ENCODE measurements around the gene ARHGAP40. TPM values are rescaled to one million over a fixed set of nuclear protein-coding genes. Genes with fewer than 3 reads are reported as not detected.

ARHGAP40 gene
- total and polyA plus RNA-seq, 2 donors (not counting 3 experiments of a cell fraction or from before 2014, with no cell fraction given), result 0.18 to 0.20 TPM

GRCh38 chr20:38642498-38642897 lies 40.9 kb downstream of the ARHGAP40 start:
- Histone ChIP-seq H3K36me3 (ENCODE audit: control insufficient read depth in 2 of 2, extremely low read depth in 1 of 2, insufficient read depth in 2 of 2, low read length in 2 of 2) (no peaks in the 10 kb centered on the region), H3K4me2 (ENCODE audit: insufficient read depth, low read length) (no peak overlapping the region), H3K27me3 (ENCODE audit: control insufficient read depth in 2 of 2, insufficient read depth in 2 of 2, low read length in 2 of 2) (peaks cover 18 to 20% of the 10 kb centered on the region in 2 experiments), H3K9me1 (replicated peaks; ENCODE audit: control insufficient read depth, extremely low read depth, insufficient read depth, low read length) (no peaks in the 10 kb centered on the region), H3K27ac (ENCODE audit: insufficient read depth, low read depth, low read length) (no peak overlapping the region), H3K9ac (replicated peaks; ENCODE audit: extremely low read depth, insufficient read depth, low read length) (no peak overlapping the region), H3K9me3 (replicated peaks; ENCODE audit: control insufficient read depth, insufficient read depth, low read length) (no peaks in the 10 kb centered on the region), H3K4me3 (replicated peaks in 1 of 3; ENCODE audit: insufficient read depth in 1 of 3, low read depth in 1 of 3, low read length in 3 of 3) (no peak overlapping the region), H2AFZ (ENCODE audit: low read depth, low read length) (no peak overlapping the region), H4K20me1 (replicated peaks; ENCODE audit: control insufficient read depth, extremely low read depth, insufficient read depth, low read length) (no peaks in the 10 kb centered on the region), H3K4me1 (ENCODE audit: control insufficient read depth, extremely low read depth, insufficient read depth, low read length) (no peaks in the 10 kb centered on the region), H3K79me2 (ENCODE audit: control insufficient read depth, insufficient read depth, low read length) (no peaks in the 10 kb centered on the region)
- POLR2A ChIA-PET, result no interaction called here
- FAIRE-seq (no peak), DNase-seq (ENCODE audit: low read depth, low spot score) (no peak)
- no peak for TF ChIP-seq POLR2A (IDR thresholded peaks at IDR 0.05; ENCODE audit: low read depth, low read length)
- BruUV-seq (replicated peaks), result no TSS peak
- dilution Hi-C loops (cut with MboI; ENCODE audit: extremely low pct_ligation_motif_present, low sequenced_read_pairs) (no loop called here), intact Hi-C loops (cut with micrococcal nuclease) (no loop called here)
- CTCF ChIA-PET, result interaction anchor here (1.1 to 2.1 kb wide), 4 partner anchors 9 to 407 kb away, joined by 4 to 8 read pairs (median 5); no protein-coding TSS in a partner anchor

DNA sequence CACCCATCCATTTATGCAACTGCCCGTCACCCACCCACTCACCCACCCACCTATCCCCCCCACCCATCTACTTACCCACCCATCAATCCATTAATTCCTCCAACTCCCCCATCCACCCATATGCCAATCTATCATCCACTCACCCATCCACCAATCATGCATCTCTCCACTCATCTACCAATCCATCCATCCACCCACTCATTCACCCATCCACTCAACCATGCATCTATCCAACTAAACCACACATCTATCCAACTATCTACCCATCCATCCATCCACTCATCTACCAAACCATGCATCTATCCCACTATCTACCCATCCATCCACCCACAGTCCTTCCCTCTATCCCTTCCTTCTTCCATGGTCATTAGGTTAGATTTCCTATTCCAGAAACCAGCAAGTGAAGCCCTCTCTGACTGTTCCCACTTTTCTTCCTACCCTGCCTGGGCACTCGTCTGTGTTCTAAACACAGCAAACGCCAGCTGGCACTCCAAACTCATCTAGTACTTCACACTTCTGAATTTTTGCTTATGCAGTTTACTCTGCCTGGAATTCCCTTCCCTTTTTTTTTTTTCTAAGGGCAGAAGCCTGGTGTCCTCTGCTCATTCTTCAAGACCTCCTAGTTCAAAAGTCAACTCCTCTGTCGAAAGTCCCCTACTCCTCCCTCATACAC lies 43.1 kb downstream of the ARHGAP40 start:
- Histone ChIP-seq H3K4me2 (ENCODE audit: insufficient read depth, low read length) (no peak overlapping the region), H4K20me1 (replicated peaks; ENCODE audit: control insufficient read depth, extremely low read depth, insufficient read depth, low read length) (no peaks in the 10 kb centered on the region), H3K27ac (ENCODE audit: insufficient read depth, low read depth, low read length) (no peak overlapping the region), H3K79me2 (ENCODE audit: control insufficient read depth, insufficient read depth, low read length) (no peaks in the 10 kb centered on the region), H3K4me1 (ENCODE audit: control insufficient read depth, extremely low read depth, insufficient read depth, low read length) (no peaks in the 10 kb centered on the region), H3K9me1 (replicated peaks; ENCODE audit: control insufficient read depth, extremely low read depth, insufficient read depth, low read length) (no peaks in the 10 kb centered on the region), H3K27me3 (ENCODE audit: control insufficient read depth in 2 of 2, insufficient read depth in 2 of 2, low read length in 2 of 2) (peaks cover 20 to 23% of the 10 kb centered on the region in 2 experiments), H2AFZ (ENCODE audit: low read depth, low read length) (no peak overlapping the region), H3K9ac (replicated peaks; ENCODE audit: extremely low read depth, insufficient read depth, low read length) (no peak overlapping the region), H3K36me3 (ENCODE audit: control insufficient read depth in 2 of 2, extremely low read depth in 1 of 2, insufficient read depth in 2 of 2, low read length in 2 of 2) (no peaks in the 10 kb centered on the region), H3K4me3 (replicated peaks in 1 of 3; ENCODE audit: insufficient read depth in 1 of 3, low read depth in 1 of 3, low read length in 3 of 3) (no peak overlapping the region), H3K9me3 (replicated peaks; ENCODE audit: control insufficient read depth, insufficient read depth, low read length) (no peaks in the 10 kb centered on the region)
- DNase-seq (ENCODE audit: low read depth, low spot score), result no peak
- ChIA-PET CTCF (interaction anchor here (0.9 to 2.0 kb wide), 12 partner anchors 9 to 436 kb away, joined by 3 to 24 read pairs (median 4); partner anchors contain the start of gene SLC32A1), POLR2A (no interaction called here)
- intact Hi-C loops (cut with micrococcal nuclease) (no loop called here), dilution Hi-C loops (cut with MboI; ENCODE audit: extremely low pct_ligation_motif_present, low sequenced_read_pairs) (no loop called here)
- no peak for TF ChIP-seq POLR2AphosphoS5 (IDR thresholded peaks at IDR 0.05; ENCODE audit: insufficient read depth, low read depth, low read length)
- no peak for TF ChIP-seq GATA2 (IDR thresholded peaks at IDR 0.05; ENCODE audit: insufficient read depth, insufficient read length, low read depth, low read length)
- TF ChIP-seq MAX (IDR thresholded peaks at IDR 0.05; ENCODE audit: insufficient read depth, insufficient read length), result no peak
- BruUV-seq (replicated peaks), result no TSS peak
- no peak for FAIRE-seq

Data from endothelial cell of umbilical vein (primary cell).